CD4-positive, alpha-beta memory T cell (primary cell): ENCODE results near the gene FICD. TPM values are rescaled to one million over a fixed set of nuclear protein-coding genes. Genes with fewer than 3 reads are reported as not detected.
"Not testable (repeated sequence)": the region's sequence is repeated elsewhere in the genome, so short reads cannot be mapped to it uniquely, and the experiment has no call there.

Experiments
- CTCF ChIA-PET: fragments of 350-600 bp; sonication (Branson Sonifier 250); formaldehyde crosslinking; loops from one replicate; lab custom pipeline; 2021; ENCODE audit warnings: inconsistent platforms; ENCODE audit not compliant: partially characterized antibody; lab: Charles Lee
- POLR2A ChIA-PET: fragments of 350-600 bp; sonication (Branson Sonifier 250); formaldehyde crosslinking; loops from one replicate; lab custom pipeline; 2021; ENCODE audit not compliant: partially characterized antibody; lab: Charles Lee
- DNase-seq, 5 donors: peaks; one replicate each; pipeline versions ENCODE4 v3.0.0 to v3.0.0-alpha.2; 2020 to 2022; ENCODE audit warnings: mixed read lengths in 1 of 5
- H3K27ac ChIP-seq: one replicate; pipeline ENCODE4 v1.7.0; 2013; ENCODE audit warnings: low read depth, low read length
- H3K27me3 ChIP-seq: 2 replicates; pipeline ENCODE4 v1.7.0; 2013; ENCODE audit warnings: mild to moderate bottlenecking, low read length, moderate library complexity; ENCODE audit not compliant: insufficient read depth
- H3K36me3 ChIP-seq: 2 replicates; pipeline ENCODE4 v1.7.0; 2013; ENCODE audit warnings: mild to moderate bottlenecking, low read length, moderate library complexity; ENCODE audit not compliant: insufficient read depth
- H3K4me1 ChIP-seq: 2 replicates; pipeline ENCODE4 v1.7.0; 2013; ENCODE audit warnings: mild to moderate bottlenecking, low read length, moderate library complexity; ENCODE audit not compliant: insufficient read depth
- H3K4me3 ChIP-seq, 2 donors: one replicate each; pipeline ENCODE4 v1.7.0; 2013; ENCODE audit warnings: low read length in 2 of 2, mild to moderate bottlenecking in 1 of 2
- H3K9me3 ChIP-seq, 2 donors: one replicate each; pipeline ENCODE4 v1.7.0; 2013; ENCODE audit warnings: low read length in 2 of 2, control low read depth in 1 of 2; ENCODE audit not compliant: control insufficient read depth in 1 of 2
- H3K27ac Mint-ChIP-seq, 7 donors: one replicate each; pipeline ENCODE4 v1.8.0; 2020 to 2021; ENCODE audit warnings: mixed read lengths in 7 of 7, mild to moderate bottlenecking in 6 of 7, inconsistent platforms in 3 of 7, moderate library complexity in 3 of 7
- H3K27me3 Mint-ChIP-seq, 2 donors: one replicate each; pipeline ENCODE4 v1.8.0; 2020 to 2021; ENCODE audit warnings: mixed read lengths in 2 of 2
- H3K36me3 Mint-ChIP-seq, 2 donors: one replicate each; pipeline ENCODE4 v1.8.0; 2020 to 2021; ENCODE audit warnings: mixed read lengths in 2 of 2, inconsistent platforms in 1 of 2, mild to moderate bottlenecking in 1 of 2
- H3K4me1 Mint-ChIP-seq, 4 donors: one replicate each; pipeline ENCODE4 v1.8.0; 2020 to 2021; ENCODE audit warnings: mixed read lengths in 4 of 4, mild to moderate bottlenecking in 1 of 4
- H3K4me3 Mint-ChIP-seq, 8 donors: one replicate each; pipeline ENCODE4 v1.8.0; 2020 to 2021; ENCODE audit warnings: mixed read lengths in 8 of 8, mild to moderate bottlenecking in 7 of 8, moderate library complexity in 6 of 8, inconsistent platforms in 3 of 8
- H3K9me3 Mint-ChIP-seq, 8 donors: one replicate each; pipeline ENCODE4 v1.8.0; 2020 to 2021; ENCODE audit warnings: mixed read lengths in 8 of 8, mild to moderate bottlenecking in 5 of 8, inconsistent platforms in 3 of 8, moderate library complexity in 1 of 8
- intact Hi-C: fragments of 100-400 bp; cut with micrococcal nuclease; formaldehyde crosslinking; loops from one replicate; pipeline ENCODE4 v1.15.1; 2023
- polyA plus RNA-seq, 2 donors: library from polyadenylated mRNA; unstranded; fragments of 300-500 nt; fragmentation: Illumina TruSeq; gene quantifications; one replicate each; pipeline ENCODE4 v1.2.3, GENCODE V29; 2021
- total RNA-seq, 2 experiments: library from RNA; stranded (reverse); gene quantifications; one replicate each; pipeline ENCODE4 v1.2.3, GENCODE V29; 2021

Gene FICD
- total and polyA plus RNA-seq, 4 experiments from 2014 or later: 2.3 to 12.3 (median 7.2) TPM

DNA sequence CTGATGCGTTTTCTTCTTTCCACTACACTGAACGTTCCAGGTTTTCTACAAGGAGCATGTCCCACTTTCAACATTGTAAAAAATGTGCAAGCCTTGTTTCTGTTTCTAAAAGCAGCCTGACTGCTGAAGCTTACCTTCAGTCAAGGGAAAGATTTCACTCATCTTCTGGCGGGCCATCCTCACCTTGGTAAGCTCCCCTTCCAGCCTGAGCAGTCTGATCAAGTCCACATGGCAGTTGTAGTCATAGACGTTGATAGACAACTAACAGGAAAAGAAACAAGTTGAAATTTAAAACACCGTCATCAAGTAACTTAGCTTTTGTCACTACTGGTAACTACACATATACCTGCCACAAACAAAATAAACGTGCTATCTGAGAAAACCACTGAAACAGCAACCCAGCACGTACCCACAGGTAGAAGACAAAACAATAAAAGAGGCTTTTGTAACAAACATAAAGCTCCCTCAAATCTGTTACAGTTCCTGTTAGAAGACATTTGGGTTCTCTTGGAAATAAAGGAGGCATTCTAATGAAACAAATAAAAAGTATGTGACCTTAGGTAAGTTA lies 34.0 kb downstream of the FICD start:
- peaks cover 42 to 58% (median 46%) of the 10 kb centered on the region in 4 donors for H3K4me1 Mint-ChIP-seq
- no peak overlapping the region for H3K4me3 Mint-ChIP-seq
- no peak for DNase-seq
- intact Hi-C loops: no loop called here
- ChIA-PET CTCF (interaction anchor here (0.7 to 1.8 kb wide), 3 partner anchors 37 to 255 kb away, joined by 3 to 10 read pairs (median 5); no protein-coding TSS in a partner anchor), POLR2A (interaction anchor here (0.9 to 1.8 kb wide), 2 partner anchors 9 to 12 kb away, joined by 3 to 8 read pairs; partner anchors contain the start of gene SART3)
- no peaks in the 10 kb centered on the region for H3K9me3 Mint-ChIP-seq
- no peak overlapping the region for H3K27ac ChIP-seq
- H3K9me3 ChIP-seq: no peaks in the 10 kb centered on the region
- H3K27ac Mint-ChIP-seq: peak overlapping the region in 3 of 7 donors; percentile 22 to 59 (median 46)
- H3K27me3 Mint-ChIP-seq: no peaks in the 10 kb centered on the region
- peaks cover 33% of the 10 kb centered on the region for H3K4me1 ChIP-seq
- H3K36me3 Mint-ChIP-seq: peaks cover 26 to 48% of the 10 kb centered on the region in 2 donors
- H3K36me3 ChIP-seq: peaks cover 40% of the 10 kb centered on the region
- H3K27me3 ChIP-seq: no peaks in the 10 kb centered on the region
- H3K4me3 ChIP-seq: no peak overlapping the region

DNA sequence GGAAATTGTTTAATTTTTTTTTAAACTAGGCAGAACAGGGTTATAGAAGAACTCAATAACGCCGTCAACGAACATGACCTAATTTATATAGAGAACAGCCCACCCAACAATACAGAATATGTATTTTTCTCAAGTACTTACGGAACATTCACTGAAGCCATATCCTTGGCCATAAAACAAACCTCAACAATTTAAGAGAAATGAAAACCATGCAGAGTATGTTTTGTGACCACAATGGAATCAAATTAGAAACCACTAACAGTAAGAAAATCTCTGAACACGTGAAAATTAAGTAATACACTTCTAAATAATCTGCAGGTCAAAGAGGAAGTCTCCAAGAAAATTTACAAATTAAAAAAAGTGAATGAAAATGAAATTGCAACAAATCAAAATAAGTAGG lies 36.5 kb downstream of the FICD start:
- CTCF ChIA-PET: no interaction called here
- H3K4me1 Mint-ChIP-seq: peaks cover 54 to 75% (median 61%) of the 10 kb centered on the region in 4 donors
- Histone ChIP-seq H3K4me3 (no peak overlapping the region), H3K9me3 (no peaks in the 10 kb centered on the region), H3K27me3 (no peaks in the 10 kb centered on the region), H3K36me3 (peaks cover 23% of the 10 kb centered on the region), H3K27ac (no peak overlapping the region), H3K4me1 (peaks cover 57% of the 10 kb centered on the region)
- H3K27ac Mint-ChIP-seq: peak overlapping the region in 2 of 7 donors; percentile 40 to 44
- H3K36me3 Mint-ChIP-seq: peaks cover 14 to 45% of the 10 kb centered on the region in 2 donors
- no peaks in the 10 kb centered on the region for H3K27me3 Mint-ChIP-seq
- POLR2A ChIA-PET: no interaction called here
- intact Hi-C loops: no loop called here
- H3K4me3 Mint-ChIP-seq: peak overlapping the region in 6 of 8 donors; percentile 1 to 77 (median 57)
- no peaks in the 10 kb centered on the region for H3K9me3 Mint-ChIP-seq
- DNase-seq: no peak

DNA sequence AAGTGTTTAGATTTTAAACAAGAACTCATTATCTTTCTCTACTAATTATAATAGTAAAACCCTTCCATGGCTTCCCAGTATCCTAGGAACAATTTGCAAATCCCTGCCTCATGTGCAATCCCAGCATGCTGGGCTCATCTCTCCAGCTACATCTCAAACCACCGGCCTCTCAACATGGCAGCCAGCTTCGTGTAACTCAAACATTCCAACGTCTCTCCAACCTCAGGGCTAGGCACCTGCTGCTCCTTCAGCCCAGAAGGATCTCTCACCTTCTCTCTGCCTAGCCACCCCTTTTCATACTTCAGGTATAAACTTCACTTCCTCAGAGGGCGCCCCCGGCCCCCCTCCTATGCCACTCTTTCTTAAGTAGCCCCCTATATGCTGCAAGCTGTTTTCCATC lies 38.7 kb downstream of the FICD start:
- DNase-seq: no peak
- H3K36me3 Mint-ChIP-seq: peaks cover 3 to 35% of the 10 kb centered on the region in 2 donors
- CTCF ChIA-PET: no interaction called here
- peak overlapping the region in 1 of 7 donors; percentile 14 for H3K27ac Mint-ChIP-seq
- POLR2A ChIA-PET: no interaction called here
- no peaks in the 10 kb centered on the region for H3K9me3 ChIP-seq
- H3K4me3 ChIP-seq: no peak overlapping the region
- peak overlapping the region in 3 of 8 donors; percentile 1 to 71 (median 47) for H3K4me3 Mint-ChIP-seq
- no peak overlapping the region for H3K27ac ChIP-seq
- intact Hi-C loops: no loop called here
- no peaks in the 10 kb centered on the region for H3K9me3 Mint-ChIP-seq
- H3K4me1 ChIP-seq: peaks cover 78% of the 10 kb centered on the region
- H3K36me3 ChIP-seq: peaks cover 4% of the 10 kb centered on the region
- peaks cover 61 to 87% (median 74%) of the 10 kb centered on the region in 4 donors for H3K4me1 Mint-ChIP-seq
- H3K27me3 ChIP-seq: no peaks in the 10 kb centered on the region
- H3K27me3 Mint-ChIP-seq: no peaks in the 10 kb centered on the region

DNA sequence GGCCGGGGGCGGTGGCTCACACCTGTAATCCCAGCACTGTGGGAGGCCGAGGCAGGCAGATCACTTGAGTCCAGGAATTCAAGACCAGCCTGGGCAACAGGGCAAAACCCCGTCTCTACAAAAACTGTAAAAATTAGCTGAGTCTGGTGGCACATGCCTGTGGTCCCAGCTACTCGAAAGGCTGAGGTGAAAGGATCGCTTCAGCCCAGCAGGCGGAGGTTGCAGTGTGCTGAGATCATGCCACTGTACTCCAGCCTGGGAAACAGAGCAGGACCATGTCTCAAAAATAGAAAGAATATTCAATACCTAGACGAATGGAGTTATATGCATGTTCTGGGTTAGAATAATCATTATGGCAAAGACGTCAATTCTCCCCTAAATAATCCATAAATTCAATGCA lies 40.3 kb downstream of the FICD start:
- H3K9me3 ChIP-seq: not testable (repeated sequence)

DNA sequence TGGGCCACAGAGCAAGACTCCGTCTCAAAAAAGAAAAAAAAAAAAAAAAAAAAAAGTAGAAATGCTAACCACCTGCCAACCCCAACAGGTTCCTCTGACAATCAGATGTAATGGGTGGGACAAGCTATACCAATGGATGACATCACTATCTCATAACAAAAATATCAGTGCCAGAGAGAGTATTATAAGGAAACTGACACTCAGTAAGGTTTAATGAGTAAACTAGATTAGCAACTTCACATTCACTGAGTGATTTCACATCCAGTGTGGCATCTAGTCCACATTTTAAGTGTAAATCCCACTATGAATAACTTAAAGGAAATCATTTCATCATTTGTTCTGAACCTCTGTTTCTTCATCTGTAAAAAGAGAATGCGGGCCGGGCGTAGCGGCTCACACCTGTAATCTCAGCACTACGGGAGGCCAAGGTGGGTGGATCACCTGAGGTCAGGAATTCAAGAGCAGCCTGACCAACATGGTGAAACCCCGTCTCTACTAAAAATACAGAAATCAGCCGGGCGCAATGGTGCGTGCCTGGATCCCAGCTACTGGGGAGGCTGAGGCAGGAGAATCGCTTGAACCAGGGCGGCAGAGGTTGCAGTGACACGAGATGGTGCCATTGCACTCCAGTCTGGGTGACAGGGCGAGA lies 44.1 kb downstream of the FICD start:
- DNase-seq: no peak
- peak overlapping the region; percentile 16 for H3K27ac ChIP-seq
- peaks cover 2% of the 10 kb centered on the region for H3K36me3 ChIP-seq
- no peaks in the 10 kb centered on the region for H3K9me3 ChIP-seq
- POLR2A ChIA-PET: interaction anchor here (0.7 to 14.6 kb wide), 3 partner anchors 10 to 524 kb away, joined by 7 to 245 read pairs (median 11); partner anchors contain the start of gene SELPLG
- peaks cover 43 to 86% (median 62%) of the 10 kb centered on the region in 4 donors for H3K4me1 Mint-ChIP-seq
- no peak overlapping the region for H3K4me3 ChIP-seq
- CTCF ChIA-PET: interaction anchor here (3.1 to 17.1 kb wide), 3 partner anchors 58 to 106 kb away, joined by 12 to 339 read pairs (median 15); no protein-coding TSS in a partner anchor
- H3K27ac Mint-ChIP-seq: peak overlapping the region in 5 of 7 donors; percentile 55 to 99 (median 67)
- H3K9me3 Mint-ChIP-seq: no peaks in the 10 kb centered on the region
- intact Hi-C loops: no loop called here
- H3K36me3 Mint-ChIP-seq: peaks cover 3 to 55% of the 10 kb centered on the region in 2 donors
- H3K27me3 ChIP-seq: no peaks in the 10 kb centered on the region
- H3K27me3 Mint-ChIP-seq: no peaks in the 10 kb centered on the region
- H3K4me3 Mint-ChIP-seq: peak overlapping the region; percentile 60 to 100 (median 100)
- peaks cover 79% of the 10 kb centered on the region for H3K4me1 ChIP-seq

More for the DNA sequence above, 40.3 kb downstream of the FICD start:
- POLR2A ChIA-PET, H3K27me3 ChIP-seq, H3K4me3 ChIP-seq, DNase-seq, H3K27me3 Mint-ChIP-seq, intact Hi-C loops, H3K27ac ChIP-seq, H3K9me3 Mint-ChIP-seq, H3K36me3 ChIP-seq: not testable (repeated sequence)
- Mint-ChIP-seq H3K27ac (peak overlapping the region in 1 of 7 donors; percentile 42), H3K36me3 (peaks cover 3 to 36% of the 10 kb centered on the region in 2 donors), H3K4me3 (peak overlapping the region in 5 of 8 donors; percentile 4 to 55 (median 20)), H3K4me1 (peaks cover 67 to 94% (median 79%) of the 10 kb centered on the region in 4 donors)
- peaks cover 94% of the 10 kb centered on the region for H3K4me1 ChIP-seq
- CTCF ChIA-PET: interaction anchor here (4.5 kb wide), 1 partner anchor 63 kb away, joined by 15 read pairs; no protein-coding TSS in a partner anchor

DNA sequence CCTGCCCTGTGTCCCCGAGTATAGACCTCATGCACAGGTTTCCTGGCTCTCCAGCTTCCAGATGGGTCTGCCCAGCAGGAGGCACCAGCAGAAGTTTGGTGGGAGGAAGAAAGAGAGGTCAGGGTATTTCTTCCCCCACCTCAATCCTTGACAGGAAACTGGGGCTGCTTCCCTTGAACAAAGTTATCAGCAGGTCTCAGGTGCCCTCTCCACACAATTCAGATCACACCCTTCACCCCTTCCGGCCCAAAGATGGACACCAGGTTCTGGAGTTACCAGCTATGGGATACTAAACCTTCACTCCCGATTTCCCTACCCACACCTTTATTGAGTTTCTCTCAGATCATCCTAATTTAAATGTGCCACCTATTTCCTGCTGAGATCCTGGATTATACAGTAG lies 44.7 kb downstream of the FICD start:
- peaks cover 8% of the 10 kb centered on the region for H3K36me3 ChIP-seq
- H3K27ac ChIP-seq: peak overlapping the region; percentile 96
- peak overlapping the region; percentile 100 for H3K4me3 Mint-ChIP-seq
- CTCF ChIA-PET: interaction anchor here (3.1 to 17.1 kb wide), 2 partner anchors 57 to 105 kb away, joined by 12 to 339 read pairs; no protein-coding TSS in a partner anchor
- H3K36me3 Mint-ChIP-seq: peaks cover 6 to 56% of the 10 kb centered on the region in 2 donors
- DNase-seq: no peak
- no peaks in the 10 kb centered on the region for H3K27me3 ChIP-seq
- H3K9me3 ChIP-seq: no peaks in the 10 kb centered on the region
- no peaks in the 10 kb centered on the region for H3K9me3 Mint-ChIP-seq
- H3K4me1 Mint-ChIP-seq: peaks cover 41 to 84% (median 59%) of the 10 kb centered on the region in 4 donors
- peaks cover 76% of the 10 kb centered on the region for H3K4me1 ChIP-seq
- intact Hi-C loops: loop anchor here (2.0 to 10.0 kb wide), 3 partner anchors 595 to 917 kb away; partner anchors contain the start of genes KCTD10, PRDM4 and UBE3B
- H3K4me3 ChIP-seq: peak overlapping the region; percentile 85 to 90
- no peaks in the 10 kb centered on the region for H3K27me3 Mint-ChIP-seq
- H3K27ac Mint-ChIP-seq: peak overlapping the region; percentile 99 to 100 (median 100)
- POLR2A ChIA-PET: interaction anchor here (2.4 to 14.6 kb wide), 3 partner anchors 10 to 74 kb away, joined by 11 to 245 read pairs (median 135); partner anchors contain the start of gene SELPLG
